Kidney tubule cell (primary cell): ENCODE data around the gene ARMC9.
A peak's percentile ranks its signal among the peaks of the same experiment; 100 is the strongest.

ENCODE experiments used
- DNase-seq: peaks from one replicate; pipeline ENCODE4 v3.0.0-alpha.2; 2018; ENCODE audit warnings: low spot score

ARMC9 gene

GRCh38 chr2:231204581-231204980, 6.2 kb downstream of the ARMC9 start:
- DNase-seq, result no peak

GRCh38 chr2:231207734-231208133, 9.3 kb downstream of the ARMC9 start:
- DNase-seq, result no peak

GRCh38 chr2:231210782-231211181, 12.4 kb downstream of the ARMC9 start:
- DNase-seq, result no peak

GRCh38 chr2:231211486-231211885, 13.1 kb downstream of the ARMC9 start:
- DNase-seq, result no peak

- peak; percentile 87 for DNase-seq
Observed at GRCh38 chr2:231212329-231212845, 14.0 kb downstream of the ARMC9 start.

- peak; percentile 73 for DNase-seq
Observed at GRCh38 chr2:231213931-231214642, 15.7 kb downstream of the ARMC9 start.

- DNase-seq, result no peak
Observed at GRCh38 chr2:231218366-231218765, 19.9 kb downstream of the ARMC9 start.

GRCh38 chr2:231219289-231219688, 20.9 kb downstream of the ARMC9 start:
- no peak for DNase-seq

GRCh38 chr2:231221761-231222160, 23.3 kb downstream of the ARMC9 start:
- DNase-seq, result no peak

- DNase-seq, result peak; percentile 4
Observed at GRCh38 chr2:231222318-231223000, 24.0 kb downstream of the ARMC9 start.

- no peak for DNase-seq
Observed at GRCh38 chr2:231223001-231223375, 24.6 kb downstream of the ARMC9 start.

- no peak for DNase-seq
Observed at GRCh38 chr2:231223458-231223976, 25.1 kb downstream of the ARMC9 start.

- DNase-seq, result peak; percentile 89
Observed at GRCh38 chr2:231227310-231228162, 29.1 kb downstream of the ARMC9 start.

- peak; percentile 80 for DNase-seq
Observed at GRCh38 chr2:231228223-231228622, 29.8 kb downstream of the ARMC9 start.

GRCh38 chr2:231228974-231229529, 30.6 kb downstream of the ARMC9 start:
- peak; percentile 39 for DNase-seq

GRCh38 chr2:231235217-231235616, 36.8 kb downstream of the ARMC9 start:
- DNase-seq, result no peak

GRCh38 chr2:231238689-231239088, 40.3 kb downstream of the ARMC9 start:
- no peak for DNase-seq

GRCh38 chr2:231239751-231240150, 41.3 kb downstream of the ARMC9 start:
- DNase-seq, result no peak

- DNase-seq, result no peak
Observed at GRCh38 chr2:231241755-231242507, 43.5 kb downstream of the ARMC9 start.

GRCh38 chr2:231243866-231244265, 45.4 kb downstream of the ARMC9 start:
- no peak for DNase-seq
